DND-41 (cell line): ENCODE data around the gene DQX1.
"Not testable (repeated sequence)": the region's sequence is repeated elsewhere in the genome, so short reads cannot be mapped to it uniquely, and the experiment has no call there.

ENCODE experiments used
- CTCF ChIP-seq: IDR thresholded peaks from 2 replicates; pipeline ENCODE4 v1.5.1; 2012; ENCODE audit warnings: borderline replicate concordance, low read length, moderate library complexity, mild to moderate bottlenecking; ENCODE audit not compliant: poor library complexity, severe bottlenecking; ENCODE audit errors: extremely low read depth
- EZH2 ChIP-seq: IDR thresholded peaks from 3 replicates; pipeline ENCODE4 v1.6.1; 2012; ENCODE audit warnings: borderline replicate concordance, low read depth, mild to moderate bottlenecking, moderate library complexity, low read length, inconsistent platforms; ENCODE audit not compliant: severe bottlenecking

GRCh38 chr2:74561022-74561421, 35.0 kb upstream of the DQX1 start:
- not testable (repeated sequence) for TF ChIP-seq CTCF, EZH2
